HL-60 (cell line): ENCODE results near the gene DDX59.

ENCODE experiments used
- DNase-seq, 2 experiments: peaks; one replicate each; pipeline ENCODE4 v3.0.0-alpha.2; 2010 to 2020; ENCODE audit warnings: low read depth in 1 of 2, low spot score in 1 of 2
- H3K27ac ChIP-seq: fragments of 250-450 bp; sonication (Bioruptor Pico); replicated peaks from 2 replicates; pipeline ENCODE4 v1.5.1; 2020; ENCODE audit warnings: mild to moderate bottlenecking, moderate library complexity
- H3K27me3 ChIP-seq: fragments of 250-450 bp; sonication (Bioruptor Pico); 2 replicates; pipeline ENCODE4 v1.5.1; 2021; ENCODE audit warnings: mild to moderate bottlenecking, moderate library complexity; ENCODE audit not compliant: insufficient read depth, poor library complexity, severe bottlenecking
- H3K4me3 ChIP-seq: replicated peaks from 2 replicates; pipeline ENCODE4 v1.5.1; 2011; ENCODE audit warnings: mild to moderate bottlenecking, control low read depth, low read length; ENCODE audit not compliant: insufficient read depth
- GABPA ChIP-seq: IDR thresholded peaks from 2 replicates; pipeline ENCODE4 v1.6.1; 2012; ENCODE audit warnings: low read depth
- POLR2AphosphoS5 ChIP-seq: IDR thresholded peaks from 2 replicates; pipeline ENCODE4 v1.6.1; 2012; ENCODE audit warnings: low read depth
- SPI1 ChIP-seq: IDR thresholded peaks from 2 replicates; pipeline ENCODE4 v1.6.1; 2012; ENCODE audit warnings: low read depth, mild to moderate bottlenecking, borderline replicate concordance
- TF ChIP-seq, protein P1 (sequence below): IDR thresholded peaks from 2 replicates; pipeline ENCODE4 v1.6.1; 2012; ENCODE audit warnings: low read depth; ENCODE audit not compliant: insufficient replicate concordance
- TF ChIP-seq, protein P2 (sequence below): IDR thresholded peaks from one replicate; pipeline ENCODE4 v1.5.1; 2011; ENCODE audit warnings: low read length, control low read depth, inconsistent platforms; ENCODE audit not compliant: insufficient read depth

DDX59 gene

DNA sequence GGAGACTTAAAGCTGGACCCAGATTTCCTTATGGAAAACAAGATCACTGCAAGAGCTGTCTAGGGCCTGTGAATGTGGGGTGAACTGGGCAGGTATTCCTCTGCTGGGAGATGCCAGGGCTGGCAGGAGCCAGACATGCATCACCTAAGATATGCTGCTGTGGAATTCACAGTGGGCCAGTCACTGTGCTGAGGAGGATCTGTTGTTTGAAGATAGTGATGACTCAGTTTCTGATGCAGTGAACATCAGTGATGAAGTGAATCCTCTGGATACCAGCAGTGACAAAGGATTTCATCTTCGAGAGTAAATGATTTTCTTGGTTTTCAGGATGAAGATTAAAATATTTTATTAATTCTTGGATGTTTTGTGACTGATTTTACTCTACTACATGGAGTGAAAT, 39.1 kb upstream of the DDX59 start:
- H3K27me3 ChIP-seq: no peaks in the 10 kb centered on the region
- no peak overlapping the region for H3K27ac ChIP-seq
- TF ChIP-seq GABPA (no peak), SPI1 (no peak), POLR2AphosphoS5 (no peak)
- TF ChIP-seq, protein P1, sequence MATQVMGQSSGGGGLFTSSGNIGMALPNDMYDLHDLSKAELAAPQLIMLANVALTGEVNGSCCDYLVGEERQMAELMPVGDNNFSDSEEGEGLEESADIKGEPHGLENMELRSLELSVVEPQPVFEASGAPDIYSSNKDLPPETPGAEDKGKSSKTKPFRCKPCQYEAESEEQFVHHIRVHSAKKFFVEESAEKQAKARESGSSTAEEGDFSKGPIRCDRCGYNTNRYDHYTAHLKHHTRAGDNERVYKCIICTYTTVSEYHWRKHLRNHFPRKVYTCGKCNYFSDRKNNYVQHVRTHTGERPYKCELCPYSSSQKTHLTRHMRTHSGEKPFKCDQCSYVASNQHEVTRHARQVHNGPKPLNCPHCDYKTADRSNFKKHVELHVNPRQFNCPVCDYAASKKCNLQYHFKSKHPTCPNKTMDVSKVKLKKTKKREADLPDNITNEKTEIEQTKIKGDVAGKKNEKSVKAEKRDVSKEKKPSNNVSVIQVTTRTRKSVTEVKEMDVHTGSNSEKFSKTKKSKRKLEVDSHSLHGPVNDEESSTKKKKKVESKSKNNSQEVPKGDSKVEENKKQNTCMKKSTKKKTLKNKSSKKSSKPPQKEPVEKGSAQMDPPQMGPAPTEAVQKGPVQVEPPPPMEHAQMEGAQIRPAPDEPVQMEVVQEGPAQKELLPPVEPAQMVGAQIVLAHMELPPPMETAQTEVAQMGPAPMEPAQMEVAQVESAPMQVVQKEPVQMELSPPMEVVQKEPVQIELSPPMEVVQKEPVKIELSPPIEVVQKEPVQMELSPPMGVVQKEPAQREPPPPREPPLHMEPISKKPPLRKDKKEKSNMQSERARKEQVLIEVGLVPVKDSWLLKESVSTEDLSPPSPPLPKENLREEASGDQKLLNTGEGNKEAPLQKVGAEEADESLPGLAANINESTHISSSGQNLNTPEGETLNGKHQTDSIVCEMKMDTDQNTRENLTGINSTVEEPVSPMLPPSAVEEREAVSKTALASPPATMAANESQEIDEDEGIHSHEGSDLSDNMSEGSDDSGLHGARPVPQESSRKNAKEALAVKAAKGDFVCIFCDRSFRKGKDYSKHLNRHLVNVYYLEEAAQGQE: no peak
- TF ChIP-seq, protein P2, sequence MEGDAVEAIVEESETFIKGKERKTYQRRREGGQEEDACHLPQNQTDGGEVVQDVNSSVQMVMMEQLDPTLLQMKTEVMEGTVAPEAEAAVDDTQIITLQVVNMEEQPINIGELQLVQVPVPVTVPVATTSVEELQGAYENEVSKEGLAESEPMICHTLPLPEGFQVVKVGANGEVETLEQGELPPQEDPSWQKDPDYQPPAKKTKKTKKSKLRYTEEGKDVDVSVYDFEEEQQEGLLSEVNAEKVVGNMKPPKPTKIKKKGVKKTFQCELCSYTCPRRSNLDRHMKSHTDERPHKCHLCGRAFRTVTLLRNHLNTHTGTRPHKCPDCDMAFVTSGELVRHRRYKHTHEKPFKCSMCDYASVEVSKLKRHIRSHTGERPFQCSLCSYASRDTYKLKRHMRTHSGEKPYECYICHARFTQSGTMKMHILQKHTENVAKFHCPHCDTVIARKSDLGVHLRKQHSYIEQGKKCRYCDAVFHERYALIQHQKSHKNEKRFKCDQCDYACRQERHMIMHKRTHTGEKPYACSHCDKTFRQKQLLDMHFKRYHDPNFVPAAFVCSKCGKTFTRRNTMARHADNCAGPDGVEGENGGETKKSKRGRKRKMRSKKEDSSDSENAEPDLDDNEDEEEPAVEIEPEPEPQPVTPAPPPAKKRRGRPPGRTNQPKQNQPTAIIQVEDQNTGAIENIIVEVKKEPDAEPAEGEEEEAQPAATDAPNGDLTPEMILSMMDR: no peak
- no peak overlapping the region for H3K4me3 ChIP-seq
- no peak for DNase-seq

DNA sequence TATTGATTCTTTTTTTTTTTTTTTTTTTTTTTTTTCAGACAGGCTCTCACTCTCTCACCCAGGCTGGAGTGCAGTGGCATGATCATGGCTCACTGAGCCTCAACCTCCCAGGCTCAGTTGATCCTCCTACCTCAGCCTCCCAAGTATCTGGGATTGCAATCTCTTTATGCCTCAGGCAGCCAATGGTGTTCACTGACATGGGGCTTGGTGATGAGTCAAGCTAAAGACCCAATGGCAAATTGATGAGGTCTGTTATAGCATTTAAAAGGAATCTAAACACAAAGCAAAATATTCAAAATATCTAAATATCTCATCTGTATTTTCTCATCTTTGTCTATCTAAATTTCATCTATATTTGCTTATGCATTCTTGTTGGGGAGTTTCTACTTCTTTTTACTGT, 38.5 kb upstream of the DDX59 start:
- no peak for DNase-seq
- TF ChIP-seq GABPA (no peak), SPI1 (no peak), POLR2AphosphoS5 (no peak)
- TF ChIP-seq, protein P2: no peak
- TF ChIP-seq, protein P1: no peak
- Histone ChIP-seq H3K27me3 (no peaks in the 10 kb centered on the region), H3K4me3 (no peak overlapping the region), H3K27ac (no peak overlapping the region)

DNA sequence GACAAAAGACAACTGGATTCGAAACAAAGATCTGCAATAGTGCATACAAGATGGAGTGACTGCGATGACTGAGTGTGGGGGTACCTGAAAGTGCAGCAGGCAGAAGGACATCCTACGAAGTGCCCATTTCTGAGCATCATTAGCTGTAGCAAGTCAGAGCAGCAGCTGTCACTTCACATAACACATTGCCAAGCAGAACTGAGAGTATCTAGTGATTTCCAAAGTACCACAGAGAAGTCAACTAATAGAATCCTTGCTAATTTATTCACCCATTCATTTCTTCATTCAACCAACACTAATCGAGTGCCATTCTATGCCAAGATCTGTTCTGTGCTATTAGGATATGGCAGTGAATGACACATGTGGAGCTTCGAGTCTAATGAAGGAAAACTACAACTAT, 37.4 kb upstream of the DDX59 start:
- no peaks in the 10 kb centered on the region for H3K27me3 ChIP-seq
- H3K4me3 ChIP-seq: no peak overlapping the region
- DNase-seq: no peak
- TF ChIP-seq POLR2AphosphoS5: no peak
- TF ChIP-seq, protein P2: no peak
- no peak for TF ChIP-seq SPI1
- TF ChIP-seq, protein P1: no peak
- no peak for TF ChIP-seq GABPA
- no peak overlapping the region for H3K27ac ChIP-seq
